Measurements from ENCODE around the gene ABCA9.
"Not testable (repeated sequence)": the region's sequence is repeated elsewhere in the genome, so short reads cannot be mapped to it uniquely, and the experiment has no call there.

GRCh38 chr17:69071233-69071586 is 10.5 kb upstream of the ABCA9 start:
- not testable (repeated sequence) for TF ChIP-seq CTCF (IDR thresholded peaks at IDR 0.05; ENCODE audit: insufficient read depth, low read length, poor library complexity, severe bottlenecking); EZH2phosphoT487 (conservative IDR thresholded peaks at IDR 0.05; ENCODE audit: low read length)

Data from SU-DHL-6 (cell line).